HepG2 (cell line): ENCODE data around the gene WDR91. TPM values are rescaled to one million over a fixed set of nuclear protein-coding genes. Genes with fewer than 3 reads are reported as not detected.

Experiments
- CEBPG ChIP-seq: IDR thresholded peaks from 2 replicates; pipeline ENCODE4 v1.6.1; 2016
- ETV5 ChIP-seq: IDR thresholded peaks from 2 replicates; pipeline ENCODE4 v1.6.1; 2018; ENCODE audit warnings: missing biosample characterization, missing genetic modification reagents, inconsistent platforms, borderline replicate concordance
- FOXA1 ChIP-seq, 2 experiments: fragments of 450-650 bp in 1 of 2; sonication (generic) in 1 of 2; formaldehyde crosslinking in 1 of 2; IDR thresholded peaks; 2 replicates each; pipeline versions ENCODE4 v1.4.0 to v1.6.1; 2016 to 2020; ENCODE audit warnings: missing genetic modification reagents in 1 of 2
- HDAC2 ChIP-seq: sonication (generic); formaldehyde crosslinking; IDR thresholded peaks from 2 replicates; pipeline ENCODE4 v1.4.0; 2020; ENCODE audit warnings: missing genetic modification reagents
- HOMEZ ChIP-seq: IDR thresholded peaks from 2 replicates; pipeline ENCODE4 v1.6.1; 2016; ENCODE audit warnings: low read depth
- MAFG ChIP-seq: sonication (generic); formaldehyde crosslinking; IDR thresholded peaks from 2 replicates; pipeline ENCODE4 v1.5.1; 2020; ENCODE audit warnings: mild to moderate bottlenecking, missing genetic modification reagents
- MZF1 ChIP-seq: sonication (generic); formaldehyde crosslinking; IDR thresholded peaks from 2 replicates; pipeline ENCODE4 v1.8.1; 2023; ENCODE audit warnings: mild to moderate bottlenecking, missing genetic modification reagents, borderline replicate concordance
- NR0B2 ChIP-seq: sonication (generic); formaldehyde crosslinking; IDR thresholded peaks from 2 replicates; pipeline ENCODE4 v1.4.0; 2020; ENCODE audit warnings: mild to moderate bottlenecking, missing genetic modification reagents
- NR2C2 ChIP-seq: sonication (generic); formaldehyde crosslinking; IDR thresholded peaks from 2 replicates; pipeline ENCODE4 v1.4.0; 2020; ENCODE audit warnings: missing genetic modification reagents, mild to moderate bottlenecking, moderate library complexity, borderline replicate concordance
- PAWR ChIP-seq: sonication (generic); formaldehyde crosslinking; IDR thresholded peaks from 2 replicates; pipeline ENCODE4 v1.4.0; 2020; ENCODE audit warnings: missing genetic modification reagents, mild to moderate bottlenecking, borderline replicate concordance
- SALL1 ChIP-seq: sonication (generic); formaldehyde crosslinking; IDR thresholded peaks from 2 replicates; pipeline ENCODE4 v1.8.0; 2022; ENCODE audit warnings: mild to moderate bottlenecking, missing genetic modification reagents
- SMARCC2 ChIP-seq: fragments of 450-650 bp; IDR thresholded peaks from 2 replicates; pipeline ENCODE4 v1.6.1; 2017; ENCODE audit warnings: antibody characterized with exemption, mild to moderate bottlenecking
- SP4 ChIP-seq: sonication (generic); formaldehyde crosslinking; IDR thresholded peaks from 2 replicates; pipeline ENCODE4 v1.8.1; 2023; ENCODE audit warnings: mild to moderate bottlenecking, missing genetic modification reagents
- SRF ChIP-seq: IDR thresholded peaks from 2 replicates; pipeline ENCODE4 v1.6.1; 2011; ENCODE audit warnings: mild to moderate bottlenecking, low read depth, low read length, moderate library complexity
- ZFP82 ChIP-seq: sonication (generic); formaldehyde crosslinking; IDR thresholded peaks from 2 replicates; pipeline ENCODE4 v1.5.1; 2020; ENCODE audit warnings: mild to moderate bottlenecking, missing genetic modification reagents, borderline replicate concordance
- ZNF282 ChIP-seq: fragments of 450-650 bp; IDR thresholded peaks from 2 replicates; pipeline ENCODE4 v1.6.1; 2018; ENCODE audit not compliant: partially characterized antibody
- ZNF549 ChIP-seq: sonication (generic); formaldehyde crosslinking; IDR thresholded peaks from 2 replicates; pipeline ENCODE4 v1.5.0; 2020; ENCODE audit warnings: missing genetic modification reagents
- ZNF572 ChIP-seq: sonication (generic); formaldehyde crosslinking; IDR thresholded peaks from 2 replicates; pipeline ENCODE4 v1.5.1; 2020; ENCODE audit warnings: mild to moderate bottlenecking, missing genetic modification reagents
- ZNF749 ChIP-seq: sonication (generic); formaldehyde crosslinking; IDR thresholded peaks from 2 replicates; pipeline ENCODE4 v1.8.0; 2022; ENCODE audit warnings: mild to moderate bottlenecking, missing genetic modification reagents, moderate library complexity, borderline replicate concordance
- ZNF792 ChIP-seq: IDR thresholded peaks from 2 replicates; pipeline ENCODE4 v1.6.1; 2016
- ZNF883 ChIP-seq: sonication (generic); formaldehyde crosslinking; IDR thresholded peaks from 2 replicates; pipeline ENCODE4 v1.5.1; 2020; ENCODE audit warnings: mild to moderate bottlenecking, missing genetic modification reagents; ENCODE audit errors: not compliant biosample characterization
- ZSCAN29 ChIP-seq: sonication (generic); formaldehyde crosslinking; conservative IDR thresholded peaks from 2 replicates; pipeline ENCODE4 v1.4.0; 2020; ENCODE audit warnings: mild to moderate bottlenecking, missing genetic modification reagents
- polyA plus RNA-seq, 8 experiments: library from polyadenylated mRNA; depleted of rRNA in 3 of 8; stranded (reverse) in 7 of 8; unstranded in 1 of 8; fragments of >200 nt; fragmentation: Illumina TruSeq in 4 of 8; extraction: Trizol in 4 of 8; gene quantifications; 2 replicates each; pipeline versions ENCODE4 v1.2.1 to v1.2.3, GENCODE V29; 2011 to 2016; ENCODE audit warnings: low read depth in 4 of 8, missing spikeins in 1 of 8, mixed read lengths in 1 of 8; ENCODE audit not compliant: insufficient read depth in 1 of 8
- total RNA-seq, 5 experiments: library from RNA; depleted of rRNA; stranded (reverse); fragments of >200 nt; fragmentation: Illumina TruSeq; extraction: Trizol; gene quantifications; 2 replicates each; pipeline ENCODE4 v1.2.3, GENCODE V29; 2016; ENCODE audit warnings: low read depth in 1 of 5
- TF ChIP-seq, protein P1 (sequence below): sonication (generic); formaldehyde crosslinking; IDR thresholded peaks from 2 replicates; pipeline ENCODE4 v1.4.0; 2020; ENCODE audit warnings: mild to moderate bottlenecking, missing genetic modification reagents
- TF ChIP-seq, protein P2 (sequence below): sonication (generic); formaldehyde crosslinking; IDR thresholded peaks from 2 replicates; pipeline ENCODE4 v1.5.0; 2020; ENCODE audit warnings: missing genetic modification reagents

Gene WDR91
- total and polyA plus RNA-seq, 2 of the 13 experiments (the other 11 are each of a cell fraction or from before 2014, with no cell fraction given), result 11.6 to 12.1 TPM

GRCh38 chr7:135147899-135148721 lies 63.2 kb downstream of the WDR91 start, which contains the start of gene TMEM140 (continued):
- TF ChIP-seq ZNF792, result 0 out of 2 replicates have a peak, but pooled peaks have one; percentile 48
- peak; percentile 54; the same call in 1 of the 2 replicates for TF ChIP-seq ETV5
- TF ChIP-seq, protein P1, sequence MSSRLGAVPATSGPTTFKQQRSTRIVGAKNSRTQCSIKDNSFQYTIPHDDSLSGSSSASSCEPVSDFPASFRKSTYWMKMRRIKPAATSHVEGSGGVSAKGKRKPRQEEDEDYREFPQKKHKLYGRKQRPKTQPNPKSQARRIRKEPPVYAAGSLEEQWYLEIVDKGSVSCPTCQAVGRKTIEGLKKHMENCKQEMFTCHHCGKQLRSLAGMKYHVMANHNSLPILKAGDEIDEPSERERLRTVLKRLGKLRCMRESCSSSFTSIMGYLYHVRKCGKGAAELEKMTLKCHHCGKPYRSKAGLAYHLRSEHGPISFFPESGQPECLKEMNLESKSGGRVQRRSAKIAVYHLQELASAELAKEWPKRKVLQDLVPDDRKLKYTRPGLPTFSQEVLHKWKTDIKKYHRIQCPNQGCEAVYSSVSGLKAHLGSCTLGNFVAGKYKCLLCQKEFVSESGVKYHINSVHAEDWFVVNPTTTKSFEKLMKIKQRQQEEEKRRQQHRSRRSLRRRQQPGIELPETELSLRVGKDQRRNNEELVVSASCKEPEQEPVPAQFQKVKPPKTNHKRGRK (CRISPR knock-in tag), result no peak
- no peak for TF ChIP-seq ZNF549 (CRISPR knock-in tag)
- TF ChIP-seq MZF1 (CRISPR knock-in tag), result no peak
- no peak; the same call in 1 of the 2 replicates for TF ChIP-seq ZNF749
- TF ChIP-seq SALL1 (CRISPR knock-in tag), result peak; percentile 76
- TF ChIP-seq NR0B2 (CRISPR knock-in tag), result no peak
- no peak for TF ChIP-seq SRF
- TF ChIP-seq HOMEZ, result peak; percentile 81
- TF ChIP-seq MAFG, result no peak
- no peak for TF ChIP-seq PAWR (CRISPR knock-in tag)
- TF ChIP-seq ZNF572, result no peak
- TF ChIP-seq ZNF883 (CRISPR knock-in tag), result no peak
- 0 out of 2 replicates have a peak, but pooled peaks have one; percentile 42 for TF ChIP-seq FOXA1 (IDR thresholded peaks at IDR 0.05)
- peak; percentile 95 for TF ChIP-seq FOXA1 (CRISPR knock-in tag; IDR thresholded peaks at IDR 0.05)
- TF ChIP-seq SP4, result peak; percentile 62
- no peak for TF ChIP-seq ZNF282
- peak; percentile 64 for TF ChIP-seq HDAC2 (CRISPR knock-in tag)
- TF ChIP-seq NR2C2 (CRISPR knock-in tag), result peak; percentile 56
- TF ChIP-seq, protein P2, sequence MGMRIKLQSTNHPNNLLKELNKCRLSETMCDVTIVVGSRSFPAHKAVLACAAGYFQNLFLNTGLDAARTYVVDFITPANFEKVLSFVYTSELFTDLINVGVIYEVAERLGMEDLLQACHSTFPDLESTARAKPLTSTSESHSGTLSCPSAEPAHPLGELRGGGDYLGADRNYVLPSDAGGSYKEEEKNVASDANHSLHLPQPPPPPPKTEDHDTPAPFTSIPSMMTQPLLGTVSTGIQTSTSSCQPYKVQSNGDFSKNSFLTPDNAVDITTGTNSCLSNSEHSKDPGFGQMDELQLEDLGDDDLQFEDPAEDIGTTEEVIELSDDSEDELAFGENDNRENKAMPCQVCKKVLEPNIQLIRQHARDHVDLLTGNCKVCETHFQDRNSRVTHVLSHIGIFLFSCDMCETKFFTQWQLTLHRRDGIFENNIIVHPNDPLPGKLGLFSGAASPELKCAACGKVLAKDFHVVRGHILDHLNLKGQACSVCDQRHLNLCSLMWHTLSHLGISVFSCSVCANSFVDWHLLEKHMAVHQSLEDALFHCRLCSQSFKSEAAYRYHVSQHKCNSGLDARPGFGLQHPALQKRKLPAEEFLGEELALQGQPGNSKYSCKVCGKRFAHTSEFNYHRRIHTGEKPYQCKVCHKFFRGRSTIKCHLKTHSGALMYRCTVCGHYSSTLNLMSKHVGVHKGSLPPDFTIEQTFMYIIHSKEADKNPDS (CRISPR knock-in tag), result no peak
- TF ChIP-seq ZFP82 (CRISPR knock-in tag), result 0 out of 2 replicates have a peak, but pooled peaks have one; percentile 31
- TF ChIP-seq ZSCAN29 (CRISPR knock-in tag), result no peak
- TF ChIP-seq CEBPG (CRISPR knock-in tag), result peak; percentile 98
- TF ChIP-seq SMARCC2, result no peak
